NB4 (cell line): Measurements from ENCODE around the gene TUBGCP2.
A peak's percentile ranks its signal among the peaks of the same experiment; 100 is the strongest.

Source experiments
- DNase-seq: peaks from one replicate; pipeline ENCODE4 v3.0.0; 2010; ENCODE audit warnings: low read depth
- H3K4me3 ChIP-seq: one replicate; pipeline ENCODE4 v1.5.1; 2011; ENCODE audit warnings: mild to moderate bottlenecking, low read depth, low read length, moderate library complexity
- MYC ChIP-seq: IDR thresholded peaks from 2 replicates; pipeline ENCODE4 v1.6.1; 2011; ENCODE audit warnings: low read depth, low read length
- POLR2A ChIP-seq: IDR thresholded peaks from 2 replicates; pipeline ENCODE4 v1.6.1; 2011; ENCODE audit warnings: mild to moderate bottlenecking; ENCODE audit not compliant: insufficient read length; ENCODE audit errors: extremely low read depth
- TF ChIP-seq, protein P1 (sequence below): IDR thresholded peaks from one replicate; pipeline ENCODE4 v1.5.1; 2012; ENCODE audit warnings: low read depth, low read length
- TF ChIP-seq, protein P2 (sequence below): IDR thresholded peaks from 2 replicates; pipeline ENCODE4 v1.6.1; 2011; ENCODE audit warnings: low read depth, low read length

The TUBGCP2 gene

DNA sequence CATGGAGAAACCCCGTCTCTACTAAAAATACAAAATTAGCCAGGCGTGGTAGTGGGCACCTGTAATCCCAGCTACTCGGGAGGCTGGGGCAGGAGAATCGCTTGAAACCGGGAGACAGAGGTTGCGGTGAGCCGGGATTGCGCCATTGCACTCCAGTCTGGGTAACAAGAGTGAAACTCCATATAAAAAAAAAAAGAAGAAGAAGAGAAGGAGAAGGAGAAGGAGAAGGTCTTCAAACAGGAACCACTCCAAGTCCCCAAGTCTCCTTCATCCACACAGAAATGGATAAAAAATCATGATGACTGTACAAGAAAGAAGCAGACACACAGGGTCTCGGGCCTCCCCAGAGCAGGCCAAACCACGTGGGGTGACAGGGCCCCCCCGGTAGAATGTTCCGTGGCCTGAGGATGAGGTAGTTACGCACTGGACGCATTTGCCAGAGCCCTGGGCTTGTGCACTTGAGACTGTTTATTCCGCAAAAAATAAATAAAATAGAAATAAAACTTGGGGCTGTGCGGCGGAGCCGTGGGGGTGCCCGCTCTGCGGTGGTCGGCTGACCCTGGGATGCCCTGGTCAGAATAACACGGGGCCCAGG lies 55.2 kb downstream of the TUBGCP2 start:
- peak; percentile 53 for DNase-seq
- TF ChIP-seq POLR2A (no peak), MYC (no peak)
- TF ChIP-seq, protein P1, sequence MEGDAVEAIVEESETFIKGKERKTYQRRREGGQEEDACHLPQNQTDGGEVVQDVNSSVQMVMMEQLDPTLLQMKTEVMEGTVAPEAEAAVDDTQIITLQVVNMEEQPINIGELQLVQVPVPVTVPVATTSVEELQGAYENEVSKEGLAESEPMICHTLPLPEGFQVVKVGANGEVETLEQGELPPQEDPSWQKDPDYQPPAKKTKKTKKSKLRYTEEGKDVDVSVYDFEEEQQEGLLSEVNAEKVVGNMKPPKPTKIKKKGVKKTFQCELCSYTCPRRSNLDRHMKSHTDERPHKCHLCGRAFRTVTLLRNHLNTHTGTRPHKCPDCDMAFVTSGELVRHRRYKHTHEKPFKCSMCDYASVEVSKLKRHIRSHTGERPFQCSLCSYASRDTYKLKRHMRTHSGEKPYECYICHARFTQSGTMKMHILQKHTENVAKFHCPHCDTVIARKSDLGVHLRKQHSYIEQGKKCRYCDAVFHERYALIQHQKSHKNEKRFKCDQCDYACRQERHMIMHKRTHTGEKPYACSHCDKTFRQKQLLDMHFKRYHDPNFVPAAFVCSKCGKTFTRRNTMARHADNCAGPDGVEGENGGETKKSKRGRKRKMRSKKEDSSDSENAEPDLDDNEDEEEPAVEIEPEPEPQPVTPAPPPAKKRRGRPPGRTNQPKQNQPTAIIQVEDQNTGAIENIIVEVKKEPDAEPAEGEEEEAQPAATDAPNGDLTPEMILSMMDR, result no peak
- TF ChIP-seq, protein P2, sequence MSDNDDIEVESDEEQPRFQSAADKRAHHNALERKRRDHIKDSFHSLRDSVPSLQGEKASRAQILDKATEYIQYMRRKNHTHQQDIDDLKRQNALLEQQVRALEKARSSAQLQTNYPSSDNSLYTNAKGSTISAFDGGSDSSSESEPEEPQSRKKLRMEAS, result no peak
- no peak overlapping the region for H3K4me3 ChIP-seq

DNA sequence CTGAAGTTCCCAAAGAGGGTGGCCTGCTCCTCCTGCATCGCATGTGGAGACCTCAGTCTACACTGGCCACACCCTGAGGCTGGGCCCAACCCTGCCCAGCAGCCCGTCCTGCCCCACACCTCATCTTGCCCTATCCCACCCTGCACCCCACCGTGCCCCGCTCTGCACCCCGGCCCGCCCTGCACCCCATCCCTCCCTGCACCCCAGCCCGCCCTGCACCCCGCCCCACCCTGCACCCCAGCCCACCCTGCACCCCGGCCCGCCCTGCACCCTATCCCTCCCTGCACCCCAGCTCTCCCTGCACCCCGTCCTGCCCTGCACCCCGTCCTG lies 56.5 kb downstream of the TUBGCP2 start:
- DNase-seq, result no peak
- no peak overlapping the region for H3K4me3 ChIP-seq
- TF ChIP-seq MYC (no peak), POLR2A (no peak)
- TF ChIP-seq, protein P1, result no peak
- TF ChIP-seq, protein P2, result no peak

DNA sequence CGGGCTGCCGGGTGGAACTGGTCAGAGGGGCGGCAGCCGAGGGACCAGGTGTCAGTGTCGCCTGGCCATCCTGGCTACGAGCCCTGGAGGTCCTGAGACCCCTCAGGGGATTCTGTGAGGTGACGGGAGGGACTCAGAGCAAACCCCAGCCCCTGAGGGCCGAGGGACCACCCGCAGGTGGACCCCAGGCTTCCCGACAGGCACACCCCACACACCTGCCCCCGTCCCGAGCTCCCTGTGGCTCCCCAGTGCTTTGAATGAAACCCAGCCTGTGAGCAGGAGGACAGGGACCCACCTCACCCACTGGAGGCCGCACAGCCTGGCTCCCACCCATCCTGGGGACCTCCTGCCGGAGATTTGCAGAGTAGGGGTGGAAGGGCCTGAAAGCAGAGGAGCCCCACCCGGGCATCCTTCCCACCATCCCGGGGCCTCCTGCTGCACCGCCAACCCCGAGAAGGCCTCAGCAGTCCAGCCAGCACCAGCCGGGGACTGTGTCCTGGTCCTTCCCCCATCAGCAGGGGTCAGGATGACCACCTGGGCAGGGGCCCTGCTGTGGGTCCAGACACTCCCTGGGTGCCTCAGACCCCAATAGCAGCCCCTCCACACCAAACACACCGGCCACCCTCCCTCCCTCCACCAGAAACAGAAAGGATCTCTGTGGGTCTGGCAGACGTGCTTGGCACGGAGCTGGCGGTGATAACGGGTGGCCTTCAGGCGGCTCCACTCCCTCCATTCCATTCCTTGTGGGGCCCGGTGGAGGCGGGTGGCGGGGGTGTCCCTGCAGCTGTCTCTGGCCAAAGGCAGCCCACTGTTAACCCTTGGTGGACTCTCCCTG lies 57.1 kb downstream of the TUBGCP2 start:
- no peak overlapping the region for H3K4me3 ChIP-seq
- TF ChIP-seq, protein P1, result no peak
- no peak for TF ChIP-seq MYC
- TF ChIP-seq POLR2A, result no peak
- TF ChIP-seq, protein P2, result no peak
- DNase-seq, result no peak

DNA sequence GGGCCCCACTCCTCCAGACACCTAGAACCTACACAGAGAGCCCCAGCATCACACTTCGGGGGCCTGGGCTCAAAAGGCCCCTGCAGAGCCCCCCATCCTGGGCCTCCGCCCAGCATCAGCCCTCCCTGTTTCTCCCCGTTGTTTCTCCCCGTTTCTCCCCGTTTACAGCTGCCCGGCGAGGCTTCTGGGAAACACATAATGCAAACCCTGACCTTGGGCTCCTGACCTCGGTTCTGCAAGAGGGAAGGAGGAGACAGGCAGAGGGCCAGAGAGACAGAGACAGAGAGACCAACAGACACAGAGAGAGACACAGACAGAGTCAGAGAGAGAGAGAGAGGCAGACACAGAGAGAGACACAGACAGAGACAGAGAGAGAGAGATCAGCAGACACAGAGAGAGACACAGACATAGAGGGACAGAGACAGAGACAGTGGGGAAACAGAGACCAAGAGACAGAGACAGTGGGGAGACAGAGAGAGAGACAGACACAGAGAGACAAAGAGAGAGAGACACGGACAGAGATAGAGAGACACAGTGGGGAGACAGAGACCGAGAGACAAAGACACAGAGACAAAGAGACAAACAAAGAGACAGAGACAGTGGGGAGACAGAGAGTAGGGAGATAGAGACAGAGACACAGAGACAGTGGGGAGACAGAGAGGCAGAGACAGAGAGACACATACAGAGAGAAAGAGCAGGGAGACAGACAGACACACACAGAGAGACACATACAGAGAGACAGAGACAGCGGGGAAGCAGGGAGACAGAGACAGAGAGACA lies 58.5 kb downstream of the TUBGCP2 start:
- no peak for DNase-seq
- TF ChIP-seq, protein P2, result no peak
- TF ChIP-seq POLR2A (no peak), MYC (no peak)
- TF ChIP-seq, protein P1, result no peak
- H3K4me3 ChIP-seq, result no peak overlapping the region

DNA sequence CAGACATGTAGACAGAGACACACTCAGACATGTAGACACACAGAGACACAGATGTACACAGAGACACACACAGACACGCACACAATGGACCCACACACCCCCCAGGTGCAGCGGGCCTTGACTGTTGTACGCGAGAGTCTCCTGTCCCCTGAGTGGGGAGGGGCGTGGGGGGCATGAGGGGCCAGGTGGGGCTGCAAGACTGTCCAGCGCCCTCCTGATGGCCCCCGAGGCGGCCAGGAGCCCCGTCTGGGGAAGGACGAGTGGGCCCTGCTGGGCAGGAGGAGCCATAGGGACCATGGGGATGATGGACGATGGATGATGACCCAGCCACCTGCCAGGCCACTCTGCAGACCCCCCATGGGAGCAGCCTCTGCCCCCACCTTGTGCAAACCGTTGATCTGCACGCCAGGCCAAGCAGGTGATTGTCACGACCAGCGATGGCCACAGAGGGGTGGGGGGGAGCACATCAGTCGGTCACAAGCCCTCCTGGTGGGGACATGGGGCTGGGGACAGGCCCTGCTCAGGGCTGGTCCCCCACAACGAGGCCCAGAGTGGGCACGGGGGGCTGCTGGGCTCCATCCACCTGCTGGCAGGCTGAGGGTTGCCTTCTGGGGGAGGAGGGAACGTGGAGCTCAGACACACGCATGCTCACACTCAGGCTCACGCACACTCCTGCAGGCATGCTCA lies 59.4 kb downstream of the TUBGCP2 start:
- TF ChIP-seq, protein P1, result no peak
- TF ChIP-seq MYC (no peak), POLR2A (no peak)
- TF ChIP-seq, protein P2, result no peak
- no peak for DNase-seq
- no peak overlapping the region for H3K4me3 ChIP-seq
